Femur (tissue), 1 donor: ENCODE data around the gene MORC4.

Experiments used
- DNase-seq: peaks from one replicate; pipeline ENCODE4 v3.0.0-alpha.2; 2017

The MORC4 gene

GRCh38 chrX:106952538-106952937 is 47.5 kb downstream of the MORC4 start:
- DNase-seq: no peak

- DNase-seq: no peak
These were observed 47.9 kb downstream of the MORC4 start for GRCh38 chrX:106952089-106952488.

GRCh38 chrX:106951230-106951629 is 48.8 kb downstream of the MORC4 start:
- no peak for DNase-seq

- DNase-seq: no peak
These were observed 49.6 kb downstream of the MORC4 start for GRCh38 chrX:106950381-106950780.

- no peak for DNase-seq
These were observed 50.6 kb downstream of the MORC4 start for GRCh38 chrX:106949366-106949765.

- DNase-seq: no peak
These were observed 51.4 kb downstream of the MORC4 start for GRCh38 chrX:106948641-106949040.

GRCh38 chrX:106946464-106946863 is 53.5 kb downstream of the MORC4 start:
- no peak for DNase-seq

DNA sequence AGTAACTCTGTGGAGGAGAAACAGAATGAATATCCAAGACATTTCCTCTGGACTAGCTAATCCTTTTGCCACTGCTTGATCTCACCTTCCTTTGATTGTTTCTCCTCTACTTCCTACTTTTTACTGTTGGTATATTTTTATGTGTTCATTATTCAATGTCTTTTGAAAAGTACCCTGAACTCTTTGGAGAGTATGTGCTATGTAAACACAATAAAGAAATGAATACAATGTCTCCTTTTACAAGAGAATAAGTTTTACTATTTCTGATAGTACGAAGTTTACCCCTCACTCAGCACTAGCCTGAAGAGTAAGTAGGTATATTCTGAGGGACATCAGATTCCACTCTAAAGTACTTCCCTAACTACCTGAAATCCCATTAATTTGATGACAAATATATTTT is 59.9 kb downstream of the MORC4 start:
- DNase-seq: no peak

DNA sequence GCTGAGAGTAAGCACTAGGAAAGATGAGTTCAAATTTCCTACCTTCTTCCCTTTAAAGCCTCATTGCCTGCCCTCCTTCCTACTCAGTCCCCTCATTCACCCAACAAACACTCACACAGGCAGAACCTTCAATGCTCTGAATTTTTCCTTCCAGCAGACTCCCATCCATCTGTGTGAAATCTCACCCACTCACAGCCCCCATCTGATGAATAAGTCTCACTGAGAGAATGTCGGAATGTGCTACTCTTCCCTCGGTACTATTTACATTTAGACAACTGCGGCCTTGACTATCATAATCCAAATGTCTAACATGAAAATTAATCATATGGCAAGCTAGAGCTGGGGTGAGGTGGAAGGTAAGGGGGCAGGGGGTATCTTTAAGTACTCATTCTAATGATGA is 60.4 kb downstream of the MORC4 start:
- no peak for DNase-seq

DNA sequence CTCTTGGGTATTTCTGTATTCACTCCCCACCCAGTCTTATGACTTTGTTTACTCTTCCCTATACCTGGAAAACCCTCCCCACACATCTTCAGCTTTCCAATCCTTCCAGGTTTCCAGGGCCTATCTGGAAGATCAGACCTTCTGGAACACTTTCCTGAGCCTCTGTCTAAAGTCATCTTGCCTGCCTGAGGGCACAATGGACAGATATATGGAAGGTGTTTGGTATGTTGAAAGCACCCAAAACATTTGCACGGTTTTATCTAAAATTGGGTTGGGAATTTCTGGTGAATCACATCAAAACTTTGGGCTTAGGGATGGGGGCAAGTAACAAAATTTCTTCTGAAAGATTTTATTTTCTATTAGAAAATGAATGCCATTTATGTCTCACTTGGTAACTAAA is 63.8 kb downstream of the MORC4 start:
- no peak for DNase-seq

DNA sequence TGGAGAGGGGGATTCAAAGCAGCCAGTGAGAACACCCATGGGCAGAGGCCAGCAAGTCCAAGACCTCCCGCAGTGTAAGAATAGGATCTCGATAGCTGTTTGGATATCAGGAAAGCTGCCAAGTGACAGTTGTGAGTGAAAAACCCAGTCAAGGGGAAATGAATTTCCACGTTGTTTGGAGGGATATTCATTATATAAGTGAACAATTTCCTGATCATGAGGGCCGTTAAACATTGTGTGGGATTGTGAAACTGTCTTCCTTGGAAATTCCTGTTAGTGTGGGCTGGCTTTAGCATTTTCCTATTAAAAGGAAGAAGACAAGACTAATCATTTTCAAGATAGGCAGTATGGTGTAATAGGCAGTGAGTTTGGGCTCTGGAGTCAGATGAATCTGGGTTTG is 64.8 kb downstream of the MORC4 start:
- DNase-seq: no peak

DNA sequence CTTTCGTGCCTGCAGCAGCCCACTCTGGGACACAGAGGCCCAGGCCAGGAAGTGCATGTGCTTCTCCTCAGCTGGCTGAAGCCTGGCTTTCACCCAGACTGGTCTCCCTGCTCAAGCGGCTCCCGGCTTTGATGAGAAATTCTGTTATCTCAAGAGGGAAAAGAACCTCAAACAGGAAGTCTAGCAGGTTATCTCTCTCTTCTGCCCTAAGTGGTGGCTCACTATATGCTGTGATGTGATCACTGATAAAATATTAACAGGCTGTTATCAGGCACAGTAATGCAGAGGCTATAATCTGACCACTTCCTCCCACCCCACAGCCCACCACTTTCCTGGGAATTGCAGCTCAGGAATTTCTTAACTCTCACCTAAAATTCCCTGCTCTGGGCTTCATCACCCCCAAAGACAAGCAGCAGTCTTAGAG is 66.5 kb downstream of the MORC4 start:
- DNase-seq: no peak

DNA sequence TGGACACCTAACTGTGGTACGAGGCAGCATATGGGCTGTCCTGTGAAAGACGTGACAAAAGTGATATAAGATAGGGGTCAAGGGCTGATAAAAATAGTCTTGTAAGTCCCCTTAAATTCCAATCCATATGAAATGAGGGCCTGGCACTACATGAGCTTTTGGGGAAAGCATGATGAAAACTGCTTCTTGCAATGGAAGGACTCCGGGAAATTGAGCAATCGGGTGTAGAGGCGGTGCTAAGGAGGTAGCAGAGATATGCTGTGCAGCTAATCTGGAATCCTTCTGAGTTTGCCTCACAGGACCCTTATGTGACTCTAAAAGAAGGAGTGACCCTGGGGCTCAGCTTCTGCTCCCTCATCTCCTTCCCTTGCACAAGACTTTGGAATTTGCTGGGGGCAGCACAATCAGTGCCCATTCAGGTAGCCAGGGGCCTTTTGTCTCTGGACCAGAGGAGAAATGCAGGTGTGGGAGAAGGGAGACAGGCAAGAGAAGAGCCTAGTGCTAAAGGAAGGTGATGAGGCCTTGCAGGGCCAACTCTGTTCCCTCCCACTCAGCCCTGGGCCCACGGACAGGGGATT is 67.0 kb downstream of the MORC4 start:
- DNase-seq: no peak

DNA sequence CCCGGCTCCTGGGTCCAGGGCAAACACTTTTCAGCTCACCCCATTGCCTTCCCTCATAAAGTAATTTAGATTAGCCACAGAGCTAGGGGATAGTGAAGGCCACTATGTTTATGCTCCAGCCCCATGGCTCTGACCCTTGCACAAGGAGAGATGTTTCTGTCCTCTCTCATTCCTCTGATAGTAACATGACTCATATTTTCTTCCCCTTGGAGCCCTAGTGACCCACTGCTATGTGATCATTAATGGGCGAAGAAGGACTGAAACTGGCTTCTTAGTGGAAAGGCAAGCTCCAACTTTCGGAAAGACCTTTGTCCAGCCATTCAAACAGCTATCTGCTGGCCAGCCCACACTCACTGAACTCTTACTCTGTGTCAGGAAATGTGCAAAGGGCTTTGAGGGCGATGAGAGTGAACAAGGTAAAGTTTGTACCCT is 67.5 kb downstream of the MORC4 start:
- DNase-seq: no peak

GRCh38 chrX:106931831-106932491 is 68.1 kb downstream of the MORC4 start:
- DNase-seq: no peak

DNA sequence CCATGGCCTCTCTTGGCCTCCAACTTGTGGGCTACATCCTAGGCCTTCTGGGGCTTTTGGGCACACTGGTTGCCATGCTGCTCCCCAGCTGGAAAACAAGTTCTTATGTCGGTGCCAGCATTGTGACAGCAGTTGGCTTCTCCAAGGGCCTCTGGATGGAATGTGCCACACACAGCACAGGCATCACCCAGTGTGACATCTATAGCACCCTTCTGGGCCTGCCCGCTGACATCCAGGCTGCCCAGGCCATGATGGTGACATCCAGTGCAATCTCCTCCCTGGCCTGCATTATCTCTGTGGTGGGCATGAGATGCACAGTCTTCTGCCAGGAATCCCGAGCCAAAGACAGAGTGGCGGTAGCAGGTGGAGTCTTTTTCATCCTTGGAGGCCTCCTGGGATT is 71.8 kb downstream of the MORC4 start:
- no peak for DNase-seq

DNA sequence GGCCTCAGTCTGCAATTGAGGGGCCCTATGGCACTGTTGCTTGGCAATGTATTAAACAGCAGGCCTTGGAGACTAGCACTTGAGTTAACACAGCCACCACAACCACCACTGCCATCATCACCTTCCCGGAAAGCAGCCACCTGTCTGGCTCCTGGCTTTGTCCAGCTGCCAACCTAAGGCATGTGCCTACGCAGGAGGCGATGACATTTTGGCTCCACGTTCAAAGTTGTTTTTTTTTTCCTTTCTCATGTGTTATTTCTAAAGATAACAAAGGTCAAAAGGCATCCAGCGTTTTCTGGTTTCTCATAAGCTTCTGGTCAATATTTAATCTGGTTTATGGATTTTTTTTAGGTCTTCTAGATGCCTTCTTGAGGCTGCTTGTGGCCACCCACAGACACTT is 72.3 kb downstream of the MORC4 start:
- DNase-seq: no peak

- DNase-seq: no peak
These were observed 73.0 kb downstream of the MORC4 start for GRCh38 chrX:106927023-106927422.

DNA sequence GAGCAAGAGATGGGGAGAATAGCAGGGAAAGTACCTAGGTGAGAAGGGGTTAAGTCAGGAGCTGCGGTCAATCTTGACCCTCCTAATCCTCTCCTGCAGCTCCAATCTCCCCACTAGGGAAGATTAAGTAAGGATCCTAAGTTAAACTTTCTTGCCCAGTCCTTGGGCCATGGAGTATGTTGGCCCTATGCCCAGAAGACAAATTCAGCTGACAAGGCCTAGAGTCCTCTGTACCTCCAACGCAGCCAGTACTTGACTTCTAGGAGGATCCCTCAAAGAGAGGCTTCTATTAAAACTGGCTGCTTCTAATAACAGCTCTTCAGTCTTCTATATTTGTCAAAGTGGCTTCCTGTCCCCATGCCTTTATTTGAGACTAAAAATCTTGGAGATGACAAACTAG is 78.4 kb downstream of the MORC4 start:
- DNase-seq: no peak

DNA sequence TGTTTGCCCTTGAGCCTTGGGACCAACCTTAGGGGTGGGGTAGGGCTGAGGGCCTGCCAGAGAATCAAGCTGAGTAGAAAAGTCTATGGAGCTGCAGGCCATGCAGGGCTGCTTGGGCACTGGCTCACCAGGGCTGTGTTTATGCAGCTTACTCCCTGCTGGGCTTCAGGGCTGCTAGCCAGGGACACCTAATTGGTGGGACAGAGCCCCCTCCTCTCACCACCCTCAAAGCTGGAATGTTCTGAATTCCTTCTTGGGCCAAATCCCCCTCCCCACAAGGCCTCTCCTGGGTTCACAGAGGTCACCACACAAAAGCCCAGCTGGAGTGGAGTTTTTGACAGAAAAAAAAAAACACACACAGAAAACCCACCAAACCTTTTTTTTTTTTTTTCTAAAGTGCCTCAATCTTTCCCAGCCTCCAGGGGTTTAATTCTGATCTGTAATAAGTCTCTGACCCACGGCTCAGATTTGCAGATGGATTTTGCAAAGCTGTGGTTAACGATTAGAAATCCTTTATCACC is 80.0 kb downstream of the MORC4 start, which contains the start of gene CLDN2:
TSS of gene CLDN2 (plus strand) at position 471 of the 521 bp plus-strand sequence. CDS start 7,827 bp downstream, outside the sequence.
- DNase-seq: no peak

DNA sequence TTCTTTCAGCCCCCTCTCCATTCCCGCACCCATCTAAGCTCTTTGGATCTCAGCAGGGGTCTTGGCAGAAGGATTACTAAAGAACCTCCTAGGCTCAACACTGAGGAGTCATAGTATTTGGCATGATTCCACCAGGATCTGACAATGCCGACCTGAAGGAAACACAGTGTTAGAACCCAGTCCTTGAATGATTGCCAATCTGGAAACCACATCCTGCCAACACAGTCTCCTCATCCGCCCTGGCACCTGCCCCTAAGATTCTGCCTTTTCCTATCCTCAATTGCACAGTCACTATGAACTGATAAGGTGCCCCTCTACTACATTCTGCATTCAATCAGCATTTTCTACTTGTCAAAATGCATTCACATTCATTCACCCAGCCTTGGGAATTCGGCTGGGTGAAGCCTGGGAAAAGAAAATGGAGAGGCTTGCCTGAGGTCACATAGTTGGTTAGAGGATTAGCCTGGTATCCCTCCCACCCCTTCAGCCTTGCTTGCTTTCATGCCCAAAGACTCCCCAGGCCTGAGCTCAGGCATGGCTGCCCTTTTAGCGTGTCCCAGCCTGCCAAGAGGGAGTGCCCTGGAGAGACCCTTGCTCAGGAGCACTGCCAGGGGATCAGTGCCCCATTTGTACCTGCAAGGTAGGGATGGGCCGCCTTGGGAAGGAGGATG is 82.0 kb downstream of the MORC4 start:
- DNase-seq: no peak

GRCh38 chrX:106912864-106913263 is 87.1 kb downstream of the MORC4 start:
- DNase-seq: no peak

- no peak for DNase-seq
These were observed 93.7 kb downstream of the MORC4 start for GRCh38 chrX:106906361-106906760.

- DNase-seq: no peak
These were observed 94.8 kb downstream of the MORC4 start for GRCh38 chrX:106905064-106905708.
